ENCODE measurements around the gene TMEM190.

DNA sequence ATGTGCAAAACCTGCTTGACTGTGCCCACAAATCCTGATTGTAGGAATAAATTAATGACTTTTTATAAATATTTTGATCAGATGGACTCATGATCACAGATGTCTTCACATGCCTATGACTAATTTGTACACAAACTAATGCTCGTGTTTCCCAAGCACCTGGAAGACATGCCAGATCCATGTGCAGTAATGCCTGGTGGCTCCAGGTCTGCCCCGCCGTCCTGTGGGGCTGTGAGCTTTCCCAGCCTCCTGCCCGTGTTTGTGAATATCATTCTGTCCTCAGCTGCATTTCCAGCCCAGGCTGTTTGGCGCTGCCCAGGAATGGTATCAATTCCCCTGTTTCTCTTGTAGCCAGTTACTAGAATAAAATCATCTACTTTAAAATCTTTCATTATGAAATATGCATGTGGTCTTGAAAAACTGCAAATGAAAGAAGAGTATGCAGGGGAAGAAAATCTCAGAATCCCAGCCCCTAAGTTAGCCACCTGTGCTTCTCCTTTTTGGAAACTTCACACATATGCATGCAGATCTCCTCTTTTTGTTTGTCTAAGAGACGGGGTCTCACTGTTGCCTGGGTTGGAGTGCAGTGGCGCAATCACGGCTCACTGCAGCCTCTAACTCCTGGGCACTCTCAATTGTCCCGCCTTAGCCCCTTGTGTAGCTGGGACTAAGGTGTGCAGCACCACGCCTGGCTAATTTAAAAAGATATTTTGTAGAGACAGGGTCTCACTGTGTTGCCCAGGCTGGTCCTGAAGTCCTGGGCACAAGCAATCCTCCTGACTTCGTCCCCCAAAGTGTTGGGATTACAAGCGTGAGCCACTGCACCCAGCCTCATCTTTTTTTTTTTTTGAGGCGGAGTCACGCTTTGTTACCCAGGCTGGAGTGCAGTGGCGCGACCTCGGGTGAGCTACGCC is 15.3 kb downstream of the TMEM190 start:
- TF ChIP-seq, protein P1, sequence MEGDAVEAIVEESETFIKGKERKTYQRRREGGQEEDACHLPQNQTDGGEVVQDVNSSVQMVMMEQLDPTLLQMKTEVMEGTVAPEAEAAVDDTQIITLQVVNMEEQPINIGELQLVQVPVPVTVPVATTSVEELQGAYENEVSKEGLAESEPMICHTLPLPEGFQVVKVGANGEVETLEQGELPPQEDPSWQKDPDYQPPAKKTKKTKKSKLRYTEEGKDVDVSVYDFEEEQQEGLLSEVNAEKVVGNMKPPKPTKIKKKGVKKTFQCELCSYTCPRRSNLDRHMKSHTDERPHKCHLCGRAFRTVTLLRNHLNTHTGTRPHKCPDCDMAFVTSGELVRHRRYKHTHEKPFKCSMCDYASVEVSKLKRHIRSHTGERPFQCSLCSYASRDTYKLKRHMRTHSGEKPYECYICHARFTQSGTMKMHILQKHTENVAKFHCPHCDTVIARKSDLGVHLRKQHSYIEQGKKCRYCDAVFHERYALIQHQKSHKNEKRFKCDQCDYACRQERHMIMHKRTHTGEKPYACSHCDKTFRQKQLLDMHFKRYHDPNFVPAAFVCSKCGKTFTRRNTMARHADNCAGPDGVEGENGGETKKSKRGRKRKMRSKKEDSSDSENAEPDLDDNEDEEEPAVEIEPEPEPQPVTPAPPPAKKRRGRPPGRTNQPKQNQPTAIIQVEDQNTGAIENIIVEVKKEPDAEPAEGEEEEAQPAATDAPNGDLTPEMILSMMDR (IDR thresholded peaks at IDR 0.05; ENCODE audit: low read depth, low read length) = no peak
- TF ChIP-seq, protein P2, sequence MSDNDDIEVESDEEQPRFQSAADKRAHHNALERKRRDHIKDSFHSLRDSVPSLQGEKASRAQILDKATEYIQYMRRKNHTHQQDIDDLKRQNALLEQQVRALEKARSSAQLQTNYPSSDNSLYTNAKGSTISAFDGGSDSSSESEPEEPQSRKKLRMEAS (IDR thresholded peaks at IDR 0.05; ENCODE audit: low read depth, low read length) = no peak
- TF ChIP-seq MYC (IDR thresholded peaks at IDR 0.05; ENCODE audit: low read depth, low read length) = no peak
- no peak for TF ChIP-seq POLR2A (IDR thresholded peaks at IDR 0.05; ENCODE audit: extremely low read depth, insufficient read length)
